GM23338 (cell line): Measurements from ENCODE around the gene PDE6A.

ENCODE experiments used
- CTCF ChIP-seq, 2 experiments: fragments of 200-600 bp in 1 of 2; sonication (generic) in 1 of 2; conservative IDR thresholded peaks; 2 replicates each; pipeline versions ENCODE4 v1.5.1 to v1.6.1; 2016 to 2017; ENCODE audit warnings: antibody characterized with exemption in 2 of 2, low read depth in 2 of 2, mild to moderate bottlenecking in 2 of 2, moderate library complexity in 1 of 2
- EZH2 ChIP-seq: fragments of 200-600 bp; sonication (generic); IDR thresholded peaks from one replicate; pipeline ENCODE4 v1.8.0; 2017; ENCODE audit warnings: antibody characterized with exemption, mild to moderate bottlenecking, low read depth; ENCODE audit not compliant: unreplicated experiment
- EZH2phosphoT487 ChIP-seq: fragments of 200-600 bp; sonication (generic); IDR thresholded peaks from one replicate; pipeline ENCODE4 v1.8.1; 2018; ENCODE audit warnings: antibody characterized with exemption; ENCODE audit not compliant: unreplicated experiment
- JUNB ChIP-seq: IDR thresholded peaks from one replicate; pipeline ENCODE4 v1.6.1; 2016; ENCODE audit warnings: antibody characterized with exemption; ENCODE audit not compliant: unreplicated experiment
- POLR2AphosphoS5 ChIP-seq: IDR thresholded peaks from 2 replicates; pipeline ENCODE4 v1.6.1; 2016; ENCODE audit warnings: antibody characterized with exemption, low read depth
- REST ChIP-seq: IDR thresholded peaks from one replicate; pipeline ENCODE4 v1.6.1; 2018; ENCODE audit warnings: antibody characterized with exemption; ENCODE audit not compliant: unreplicated experiment

- TF ChIP-seq CTCF (conservative IDR thresholded peaks at IDR 0.05; ENCODE audit: low read depth in 2 of 2): no peak
- no peak for TF ChIP-seq EZH2
- TF ChIP-seq EZH2phosphoT487: no peak
- no peak for TF ChIP-seq POLR2AphosphoS5
- no peak for TF ChIP-seq REST
- TF ChIP-seq JUNB: no peak
Measured at GRCh38 chr5:149930043-149930748, 14.4 kb downstream of the PDE6A start.
